Right lobe of liver (tissue), 6 donors: Measurements from ENCODE around the gene KCNQ1OT1. TPM values are rescaled to one million over a fixed set of nuclear protein-coding genes. Genes with fewer than 3 reads are reported as not detected.

Experiments used
- ATAC-seq, 4 donors: fragments of 200-7000 bp; cut with Tn5 transposase; one replicate each; pipeline ENCODE4 v1.9.1; 2020; ENCODE audit warnings: mild to moderate bottlenecking in 4 of 4, moderate library complexity in 4 of 4
- DNase-seq, 3 donors: peaks; one replicate each; pipeline ENCODE4 v3.0.0-alpha.2; 2020
- H3K27ac ChIP-seq, 3 donors: fragments of 200-600 bp; one replicate each; pipeline ENCODE4 v1.8.0; 2022
- H3K27me3 ChIP-seq, 2 donors: fragments of 200-600 bp; one replicate each; pipeline ENCODE4 v1.8.0; 2022
- H3K36me3 ChIP-seq, 4 donors: fragments of 200-600 bp; sonication (generic) in 1 of 4; one replicate each; pipeline versions ENCODE4 v1.5.1 to v1.8.0; 2017 to 2022; ENCODE audit warnings: control low read depth in 1 of 4
- H3K4me1 ChIP-seq, 4 donors: fragments of 200-600 bp; sonication (generic) in 1 of 4; one replicate each; pipeline versions ENCODE4 v1.5.1 to v1.8.0; 2017 to 2022; ENCODE audit warnings: control low read depth in 1 of 4
- H3K4me3 ChIP-seq, 3 donors: fragments of 200-600 bp; one replicate each; pipeline ENCODE4 v1.8.0; 2022
- H3K9me3 ChIP-seq, 4 donors: fragments of 200-600 bp; sonication (generic) in 1 of 4; one replicate each; pipeline versions ENCODE4 v1.5.1 to v1.8.0; 2017 to 2022; ENCODE audit warnings: control low read depth in 1 of 4
- POLR2A ChIP-seq: fragments of 450-650 bp; IDR thresholded peaks from one replicate; pipeline ENCODE4 v1.6.1; 2017; ENCODE audit warnings: antibody characterized with exemption, mild to moderate bottlenecking
- WGBS: methylation state at CpG from one replicate; pipeline ENCODE4 v1.1.6; 2018; ENCODE audit warnings: low coverage, low lambda C conversion rate; ENCODE audit not compliant: insufficient coverage; ENCODE audit errors: missing lambda C conversion rate; 5-methylcytosine and 5-hydroxymethylcytosine counted together
- intact Hi-C, 2 donors: fragments of 100-400 bp; cut with DNase I; formaldehyde crosslinking; loops; one replicate each; pipeline versions ENCODE4 v1.11.2 to v1.14.1; 2022
- total RNA-seq, 6 experiments: library from RNA; depleted of rRNA in 2 of 6; stranded (reverse); fragments of >200 nt in 2 of 6; fragmentation: NEBNext Ultra II Directional in 3 of 6; extraction: Animal tissue kit (Norgen Biotek cat#: 25700) in 3 of 6; gene quantifications; one replicate each; pipeline versions ENCODE4 v1.1.0 to v1.2.4, GENCODE V29; 2016 to 2023
- TF ChIP-seq, protein P1 (sequence below), 4 donors: fragments of 200-600 bp in 3 of 4; fragments of 450-650 bp in 1 of 4; IDR thresholded peaks; one replicate each; pipeline versions ENCODE4 v1.5.1 to v1.8.0; 2016 to 2022; ENCODE audit warnings: antibody characterized with exemption in 4 of 4, mild to moderate bottlenecking in 2 of 4
- donor health status: DM: no; HTN: yes; CAD: no.
- donor health status: DM: no; HTN: no; CAD: no.
- donor health status: DM: no; HTN: no; CAD: no.
- donor health status: DM: no; HTN: yes; CAD: no.
- donor health status: DM: no; HTN: yes; CAD: no.

KCNQ1OT1 gene
- total RNA-seq, 6 experiments from 2014 or later, result 0.37 to 1.7 (median 0.60) TPM

DNA sequence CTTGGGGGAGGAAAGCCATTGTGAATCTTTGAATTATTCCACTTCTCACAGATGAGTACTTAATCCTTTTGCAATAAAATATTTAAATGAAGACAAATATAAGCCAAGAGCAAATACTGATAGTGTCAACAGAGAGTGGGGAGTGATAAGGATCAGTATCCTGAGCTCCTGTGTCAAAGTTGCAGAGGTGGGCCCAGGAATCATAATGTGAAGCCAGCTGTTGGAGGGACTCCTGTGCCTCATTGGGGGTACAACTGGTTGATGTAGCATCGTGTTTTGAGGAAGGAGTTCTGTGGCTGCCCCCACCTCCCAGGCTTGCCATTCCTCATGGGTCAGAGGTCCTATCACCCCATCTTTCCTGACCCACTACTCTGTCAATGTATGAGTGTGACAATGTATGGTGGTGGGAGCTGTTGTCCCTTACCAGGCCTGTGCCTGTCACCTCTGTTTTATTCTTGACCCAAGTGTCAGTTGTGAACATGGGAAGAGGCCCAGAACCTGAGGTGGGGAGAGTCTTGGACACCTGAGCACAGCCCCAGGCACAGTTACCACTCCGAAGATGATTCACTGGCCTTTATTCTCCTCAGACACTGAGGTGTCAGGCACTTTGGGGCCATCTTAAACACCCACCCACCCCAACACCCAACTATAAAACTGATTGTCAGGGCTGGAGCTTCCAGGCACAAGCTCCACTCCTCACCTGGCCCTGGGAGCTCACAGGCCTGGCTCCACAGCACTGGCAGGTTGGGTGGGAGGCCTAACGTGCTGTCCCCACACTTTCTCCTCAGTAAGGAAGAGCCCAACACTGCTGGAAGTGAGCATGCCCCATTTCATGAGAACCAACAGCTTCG lies 38.4 kb downstream of the KCNQ1OT1 start:
- H3K36me3 ChIP-seq, result no peaks in the 10 kb centered on the region
- no peak for ATAC-seq
- WGBS, result 100% methylated on average over 2 of the region's 4 CpGs

DNA sequence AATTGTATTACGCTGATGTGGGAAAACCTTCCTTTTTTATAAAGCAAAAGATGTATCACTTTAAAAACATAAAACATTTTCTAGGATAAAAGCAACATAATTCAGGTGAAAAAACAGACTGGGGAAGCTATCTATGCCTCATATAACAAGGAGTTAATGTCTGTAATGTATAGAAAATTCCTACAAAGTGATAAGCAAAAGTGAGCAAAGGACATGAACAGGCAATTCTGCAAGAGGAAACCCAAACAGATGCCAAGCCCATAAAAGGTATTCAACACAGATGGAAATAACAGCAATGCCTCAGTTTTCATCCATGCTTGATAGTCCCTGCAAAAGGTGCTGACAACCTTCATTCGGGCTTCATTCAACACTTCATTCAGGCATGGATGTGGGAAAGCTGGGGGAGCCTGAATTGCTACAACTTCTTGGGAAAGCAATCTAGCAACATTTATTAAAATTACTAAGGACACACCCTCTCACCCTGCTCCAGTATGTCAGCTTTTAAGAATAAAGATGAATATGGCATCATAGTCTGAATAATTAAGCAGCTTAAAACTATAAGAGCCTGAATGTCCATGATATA lies 39.3 kb downstream of the KCNQ1OT1 start:
- no peak for TF ChIP-seq POLR2A
- TF ChIP-seq, protein P1, sequence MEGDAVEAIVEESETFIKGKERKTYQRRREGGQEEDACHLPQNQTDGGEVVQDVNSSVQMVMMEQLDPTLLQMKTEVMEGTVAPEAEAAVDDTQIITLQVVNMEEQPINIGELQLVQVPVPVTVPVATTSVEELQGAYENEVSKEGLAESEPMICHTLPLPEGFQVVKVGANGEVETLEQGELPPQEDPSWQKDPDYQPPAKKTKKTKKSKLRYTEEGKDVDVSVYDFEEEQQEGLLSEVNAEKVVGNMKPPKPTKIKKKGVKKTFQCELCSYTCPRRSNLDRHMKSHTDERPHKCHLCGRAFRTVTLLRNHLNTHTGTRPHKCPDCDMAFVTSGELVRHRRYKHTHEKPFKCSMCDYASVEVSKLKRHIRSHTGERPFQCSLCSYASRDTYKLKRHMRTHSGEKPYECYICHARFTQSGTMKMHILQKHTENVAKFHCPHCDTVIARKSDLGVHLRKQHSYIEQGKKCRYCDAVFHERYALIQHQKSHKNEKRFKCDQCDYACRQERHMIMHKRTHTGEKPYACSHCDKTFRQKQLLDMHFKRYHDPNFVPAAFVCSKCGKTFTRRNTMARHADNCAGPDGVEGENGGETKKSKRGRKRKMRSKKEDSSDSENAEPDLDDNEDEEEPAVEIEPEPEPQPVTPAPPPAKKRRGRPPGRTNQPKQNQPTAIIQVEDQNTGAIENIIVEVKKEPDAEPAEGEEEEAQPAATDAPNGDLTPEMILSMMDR (IDR thresholded peaks at IDR 0.05), result no peak
- DNase-seq (no peak), ATAC-seq (no peak)
- 86% methylated on average over 2 of the region's 2 CpGs for WGBS
- Histone ChIP-seq H3K4me3 (no peak overlapping the region), H3K4me1 (no peaks in the 10 kb centered on the region), H3K27me3 (no peaks in the 10 kb centered on the region), H3K9me3 (peaks cover 0 to 4% (median 0%) of the 10 kb centered on the region in 4 donors), H3K27ac (no peak overlapping the region), H3K36me3 (no peaks in the 10 kb centered on the region)
- intact Hi-C loops, result no loop called here

More for the DNA sequence above, 38.4 kb downstream of the KCNQ1OT1 start:
- H3K9me3 ChIP-seq, result peaks cover 0 to 4% (median 0%) of the 10 kb centered on the region in 4 donors
- intact Hi-C loops, result no loop called here
- H3K27ac ChIP-seq, result no peak overlapping the region
- no peak for DNase-seq
- no peak overlapping the region for H3K4me3 ChIP-seq
- no peaks in the 10 kb centered on the region for H3K4me1 ChIP-seq
- TF ChIP-seq, protein P1 (IDR thresholded peaks at IDR 0.05), result no peak
- H3K27me3 ChIP-seq, result no peaks in the 10 kb centered on the region

DNA sequence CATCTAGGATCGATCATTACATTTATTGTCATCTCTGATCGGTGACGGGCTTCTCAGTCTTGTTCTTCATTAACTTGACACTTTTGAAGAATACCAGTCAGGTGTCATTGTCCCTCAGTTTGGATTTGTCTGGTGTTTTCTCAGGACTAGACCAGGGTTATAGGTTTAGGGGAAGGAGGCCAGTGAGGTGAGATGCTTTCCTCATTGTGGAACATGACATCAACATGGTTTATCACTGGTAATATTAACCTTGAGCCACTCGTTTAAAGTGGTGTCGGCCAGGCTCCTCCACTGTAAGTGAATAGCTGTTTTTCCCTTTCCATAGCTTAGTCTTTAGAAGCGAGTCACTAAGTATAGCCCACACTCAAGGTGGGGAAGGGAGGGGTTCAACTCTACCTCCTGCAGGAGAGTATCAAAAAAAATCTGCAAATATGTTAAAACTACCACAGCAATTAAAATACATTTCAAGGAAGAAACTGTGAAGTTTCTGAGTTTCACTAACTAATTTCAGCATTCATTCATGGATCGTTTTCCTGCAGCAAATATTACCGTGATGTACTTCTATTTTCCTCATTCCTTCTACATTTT lies 42.0 kb downstream of the KCNQ1OT1 start:
- intact Hi-C loops, result no loop called here
- Histone ChIP-seq H3K9me3 (peaks cover 0 to 4% (median 0%) of the 10 kb centered on the region in 4 donors), H3K27ac (no peak overlapping the region), H3K4me3 (no peak overlapping the region), H3K27me3 (no peaks in the 10 kb centered on the region), H3K36me3 (no peaks in the 10 kb centered on the region), H3K4me1 (no peaks in the 10 kb centered on the region)
- ATAC-seq, result no peak
- DNase-seq, result no peak
- 85% methylated on average over 7 of the region's 8 CpGs for WGBS
- TF ChIP-seq, protein P1 (IDR thresholded peaks at IDR 0.05), result no peak
- no peak for TF ChIP-seq POLR2A

DNA sequence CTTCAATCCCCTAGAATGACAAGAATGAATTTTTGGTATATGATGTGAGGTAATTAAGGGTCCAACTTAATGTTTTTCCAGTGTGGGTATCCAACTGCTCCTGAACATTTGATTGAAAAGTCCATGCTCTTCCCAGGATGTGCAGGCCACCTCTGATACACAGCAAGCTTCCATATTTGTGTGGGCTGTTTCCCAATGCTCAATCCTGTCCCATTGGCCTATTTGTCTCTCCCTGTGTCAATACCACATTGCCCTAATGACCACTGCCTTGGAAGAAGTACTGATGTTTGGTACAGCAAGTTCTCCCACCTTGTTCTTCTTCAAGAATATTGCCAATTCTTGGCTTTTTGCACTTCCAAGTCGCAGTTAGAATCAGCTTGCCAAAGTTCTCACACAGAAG lies 42.9 kb downstream of the KCNQ1OT1 start:
- Histone ChIP-seq H3K36me3 (no peaks in the 10 kb centered on the region), H3K27ac (no peak overlapping the region), H3K9me3 (peaks cover 0 to 4% (median 0%) of the 10 kb centered on the region in 4 donors), H3K4me1 (no peaks in the 10 kb centered on the region), H3K4me3 (no peak overlapping the region), H3K27me3 (no peaks in the 10 kb centered on the region)
- WGBS, result 82% methylated on average over 1 of the region's 1 CpG
- TF ChIP-seq, protein P1 (IDR thresholded peaks at IDR 0.05), result no peak
- no peak for TF ChIP-seq POLR2A
- ATAC-seq, result no peak
- intact Hi-C loops, result no loop called here
- DNase-seq, result no peak
